Heart left ventricle (tissue), 16 donors: ENCODE data around the gene TJP1. TPM values are rescaled to one million over a fixed set of nuclear protein-coding genes. Genes with fewer than 3 reads are reported as not detected.

Source experiments
- ATAC-seq, 4 donors: fragments of 200-7000 bp; cut with Tn5 transposase; one replicate each; pipeline ENCODE4 v1.9.1; 2020 to 2022; ENCODE audit warnings: moderate library complexity in 4 of 4, mild to moderate bottlenecking in 3 of 4, moderate number of reproducible peaks in 1 of 4
- DNase-seq, 5 donors: peaks; one replicate each; pipeline ENCODE4 v3.0.0-alpha.2; 2020
- H3K27ac ChIP-seq, 12 donors: fragments of 200-600 bp; sonication (generic) in 4 of 12; one replicate each; pipeline versions ENCODE4 v1.5.0 to v1.8.0; 2016 to 2022; ENCODE audit warnings: mild to moderate bottlenecking in 2 of 12
- H3K27me3 ChIP-seq, 9 donors: fragments of 200-600 bp; sonication (generic) in 2 of 9; one replicate each; pipeline versions ENCODE4 v1.5.1 to v1.8.0; 2016 to 2022; ENCODE audit warnings: mild to moderate bottlenecking in 3 of 9
- H3K36me3 ChIP-seq, 9 donors: fragments of 200-600 bp; sonication (generic) in 2 of 9; one replicate each; pipeline versions ENCODE4 v1.5.0 to v1.8.0; 2018 to 2022; ENCODE audit warnings: mild to moderate bottlenecking in 2 of 9
- H3K4me1 ChIP-seq, 12 donors: fragments of 200-600 bp; sonication (generic) in 4 of 12; one replicate each; pipeline versions ENCODE4 v1.5.0 to v1.8.0; 2016 to 2022; ENCODE audit warnings: mild to moderate bottlenecking in 3 of 12
- H3K4me3 ChIP-seq, 12 donors: fragments of 200-600 bp; sonication (generic) in 4 of 12; one replicate each; pipeline versions ENCODE4 v1.5.0 to v1.8.0; 2017 to 2022; ENCODE audit warnings: mild to moderate bottlenecking in 9 of 12, moderate library complexity in 4 of 12
- H3K9me3 ChIP-seq, 12 donors: fragments of 200-600 bp; sonication (generic) in 4 of 12; one replicate each; pipeline versions ENCODE4 v1.5.0 to v1.8.0; 2016 to 2022; ENCODE audit warnings: mild to moderate bottlenecking in 1 of 12
- POLR2A ChIP-seq, 2 donors: fragments of 450-650 bp; IDR thresholded peaks; one replicate each; pipeline ENCODE4 v1.6.1; 2017; ENCODE audit warnings: antibody characterized with exemption in 2 of 2, mild to moderate bottlenecking in 2 of 2, moderate library complexity in 2 of 2
- WGBS, 4 donors: extraction: QIAGEN DNeasy Blood & Tissue Kit in 2 of 4; methylation state at CpG; one replicate each; pipeline versions ENCODE4 v1.1.5 to v1.1.7; 2013 to 2018; 5-methylcytosine and 5-hydroxymethylcytosine counted together
- intact Hi-C, 10 donors: fragments of 100-400 bp; cut with DNase I; formaldehyde crosslinking; loops; one replicate each; pipeline versions ENCODE4 v1.11.1 to v1.14.2; 2022
- polyA plus RNA-seq, 2 donors: library from polyadenylated mRNA; stranded (reverse); fragments of 200-250 nt; gene quantifications; one replicate each; pipeline ENCODE4 v1.2.3, GENCODE V29; 2013
- total RNA-seq, 9 donors: library from RNA; depleted of rRNA in 2 of 9; stranded (reverse); fragments of >200 nt in 2 of 9; fragmentation: NEBNext Ultra II Directional in 3 of 9; extraction: Animal tissue kit (Norgen Biotek cat#: 25700) in 3 of 9; gene quantifications; one replicate each; pipeline versions ENCODE4 v1.1.0 to v1.2.4, GENCODE V29; 2016 to 2023
- TF ChIP-seq, protein P1 (sequence below), 12 donors: fragments of 200-600 bp; sonication (generic) in 4 of 12; IDR thresholded peaks; one replicate each; pipeline versions ENCODE4 v1.5.0 to v1.8.0; 2018 to 2022; ENCODE audit warnings: antibody characterized with exemption in 12 of 12, mild to moderate bottlenecking in 5 of 12
- donor health status: ischemic (EF 13 %, LVEDD 7.1; RV severe dilation, severe dysfunction).
- donor health status: healthy with polysubstance abuse.
- donor health status: DM: no; HTN: yes; CAD: no.
- donor health status: DM: no; HTN: no; CAD: no.
- donor health status: ischemic (EF 25% LVEDD 6.9; RV normal size, moderate dysfunction).
- donor health status: ischemic (EF 25% LVEDD 5.7; RV mildly dilated, moderate dysfunction).
- donor health status: healthy.
- donor health status: DM: yes; HTN: yes; CAD: no.
- donor health status: ischemic (EF 35%, LVEDD 5.7; RV mildly dilated, moderate dysfunction).
- donor health status: nonischemic (EF 11% LVEDD 7.7; RV severe dilation, severe dysfunction).
- donor health status: DM: yes; HTN: yes; CAD: no.
- donor health status: PGD.
- donor health status: ischemic (EF 29% LVEDD 5.4; RV normal size, mild dysfunction).
- donor health status: nonischemic (EF 23%, LVEDD 6.1; RV moderate dilation, normal function).

The TJP1 gene
- total and polyA plus RNA-seq, 11 donors: 26.8 to 159 (median 105) TPM

DNA sequence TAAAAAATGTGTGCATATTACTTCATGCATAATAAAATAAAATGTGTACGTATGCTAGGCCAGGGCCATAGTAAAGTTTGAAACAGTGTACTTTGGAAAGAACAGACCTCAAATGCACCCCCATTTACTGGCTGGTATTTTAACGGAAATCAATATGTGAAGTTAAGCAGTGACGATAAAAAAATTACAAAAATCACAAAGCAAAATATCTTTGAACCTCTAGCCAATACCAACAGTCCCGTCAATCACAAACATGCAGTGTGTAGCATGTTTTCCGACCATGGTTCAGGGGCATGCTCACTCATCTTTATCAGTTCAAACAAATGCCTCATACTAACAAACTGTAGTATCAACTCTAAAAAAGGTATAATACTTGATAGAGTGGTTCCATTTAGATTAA, 121.1 kb downstream of the TJP1 start:
- H3K4me1 ChIP-seq: peaks cover 0 to under 1% (median 0%) of the 10 kb centered on the region in 12 donors
- TF ChIP-seq, protein P1, sequence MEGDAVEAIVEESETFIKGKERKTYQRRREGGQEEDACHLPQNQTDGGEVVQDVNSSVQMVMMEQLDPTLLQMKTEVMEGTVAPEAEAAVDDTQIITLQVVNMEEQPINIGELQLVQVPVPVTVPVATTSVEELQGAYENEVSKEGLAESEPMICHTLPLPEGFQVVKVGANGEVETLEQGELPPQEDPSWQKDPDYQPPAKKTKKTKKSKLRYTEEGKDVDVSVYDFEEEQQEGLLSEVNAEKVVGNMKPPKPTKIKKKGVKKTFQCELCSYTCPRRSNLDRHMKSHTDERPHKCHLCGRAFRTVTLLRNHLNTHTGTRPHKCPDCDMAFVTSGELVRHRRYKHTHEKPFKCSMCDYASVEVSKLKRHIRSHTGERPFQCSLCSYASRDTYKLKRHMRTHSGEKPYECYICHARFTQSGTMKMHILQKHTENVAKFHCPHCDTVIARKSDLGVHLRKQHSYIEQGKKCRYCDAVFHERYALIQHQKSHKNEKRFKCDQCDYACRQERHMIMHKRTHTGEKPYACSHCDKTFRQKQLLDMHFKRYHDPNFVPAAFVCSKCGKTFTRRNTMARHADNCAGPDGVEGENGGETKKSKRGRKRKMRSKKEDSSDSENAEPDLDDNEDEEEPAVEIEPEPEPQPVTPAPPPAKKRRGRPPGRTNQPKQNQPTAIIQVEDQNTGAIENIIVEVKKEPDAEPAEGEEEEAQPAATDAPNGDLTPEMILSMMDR (IDR thresholded peaks at IDR 0.05): no peak
- no peak for TF ChIP-seq POLR2A (IDR thresholded peaks at IDR 0.05)
- H3K27me3 ChIP-seq: no peaks in the 10 kb centered on the region
- peaks cover 0 to 92% (median 71%) of the 10 kb centered on the region in 9 donors for H3K36me3 ChIP-seq
- 88 to 93% (median 90%) methylated on average over 5 of the region's 5 CpGs for WGBS, 4 donors
- H3K9me3 ChIP-seq: no peaks in the 10 kb centered on the region
- H3K4me3 ChIP-seq: no peak overlapping the region
- intact Hi-C loops: no loop called here
- ATAC-seq: no peak
- H3K27ac ChIP-seq: no peak overlapping the region
- DNase-seq: no peak

DNA sequence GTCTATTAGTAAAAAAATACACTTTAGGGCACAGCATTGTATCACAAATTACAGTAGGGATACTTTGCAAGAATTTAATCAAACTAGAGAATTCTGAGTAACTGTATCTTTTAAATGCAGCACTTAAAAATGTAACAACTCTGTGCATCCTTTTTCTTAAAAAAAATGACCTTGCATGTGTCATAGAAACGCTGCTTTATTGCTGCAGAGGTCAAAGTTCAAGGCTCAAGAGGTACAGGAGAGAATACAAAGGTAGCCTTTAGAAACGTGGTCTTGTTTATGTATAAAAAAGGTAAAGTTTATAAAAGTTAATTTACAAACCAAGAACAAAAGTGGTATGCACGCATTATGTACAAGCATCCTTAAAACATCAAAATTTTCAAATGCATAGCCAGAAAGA, 122.0 kb downstream of the TJP1 start:
- H3K27me3 ChIP-seq: no peaks in the 10 kb centered on the region
- H3K27ac ChIP-seq: no peak overlapping the region
- H3K4me3 ChIP-seq: no peak overlapping the region
- TF ChIP-seq, protein P1 (IDR thresholded peaks at IDR 0.05): no peak
- no peak for TF ChIP-seq POLR2A (IDR thresholded peaks at IDR 0.05)
- ATAC-seq: no peak
- no peaks in the 10 kb centered on the region for H3K9me3 ChIP-seq
- intact Hi-C loops: no loop called here
- no peaks in the 10 kb centered on the region for H3K4me1 ChIP-seq
- 71 to 82% (median 74%) methylated on average over 3 of the region's 3 CpGs for WGBS, 4 donors
- peaks cover 0 to 84% (median 62%) of the 10 kb centered on the region in 9 donors for H3K36me3 ChIP-seq
- DNase-seq: no peak

DNA sequence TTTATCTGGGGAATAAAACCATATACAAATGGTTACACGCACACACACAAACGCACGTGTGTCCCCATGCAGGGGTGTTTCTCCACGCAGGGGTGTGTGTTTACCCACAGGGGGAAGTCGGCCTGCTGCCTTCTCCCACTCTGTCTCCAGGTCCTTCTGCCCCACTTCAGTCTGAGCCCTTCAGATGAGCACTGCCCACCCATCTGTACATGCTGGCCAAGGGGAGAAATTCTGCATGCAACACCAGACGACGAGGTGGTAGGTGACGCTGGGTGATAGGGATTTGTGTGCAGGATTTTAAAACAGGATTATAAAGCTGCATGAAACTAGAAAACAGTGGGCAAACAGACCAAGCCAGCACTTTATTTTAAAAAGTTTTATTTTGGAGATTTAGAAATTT, 122.5 kb downstream of the TJP1 start:
- 82 to 88% (median 85%) methylated on average over 8 of the region's 8 CpGs for WGBS, 4 donors
- H3K4me3 ChIP-seq: no peak overlapping the region
- peaks cover 0 to 79% (median 57%) of the 10 kb centered on the region in 9 donors for H3K36me3 ChIP-seq
- DNase-seq (no peak), ATAC-seq (no peak)
- intact Hi-C loops: loop anchor here in 1 of 10 donors (10.0 kb wide), 1 partner anchor 55 kb away; no protein-coding TSS in a partner anchor
- TF ChIP-seq, protein P1 (IDR thresholded peaks at IDR 0.05): no peak
- no peak for TF ChIP-seq POLR2A (IDR thresholded peaks at IDR 0.05)
- no peaks in the 10 kb centered on the region for H3K4me1 ChIP-seq
- H3K27ac ChIP-seq: no peak overlapping the region
- H3K27me3 ChIP-seq: no peaks in the 10 kb centered on the region
- H3K9me3 ChIP-seq: peaks cover 0 to 3% (median 0%) of the 10 kb centered on the region in 12 donors

DNA sequence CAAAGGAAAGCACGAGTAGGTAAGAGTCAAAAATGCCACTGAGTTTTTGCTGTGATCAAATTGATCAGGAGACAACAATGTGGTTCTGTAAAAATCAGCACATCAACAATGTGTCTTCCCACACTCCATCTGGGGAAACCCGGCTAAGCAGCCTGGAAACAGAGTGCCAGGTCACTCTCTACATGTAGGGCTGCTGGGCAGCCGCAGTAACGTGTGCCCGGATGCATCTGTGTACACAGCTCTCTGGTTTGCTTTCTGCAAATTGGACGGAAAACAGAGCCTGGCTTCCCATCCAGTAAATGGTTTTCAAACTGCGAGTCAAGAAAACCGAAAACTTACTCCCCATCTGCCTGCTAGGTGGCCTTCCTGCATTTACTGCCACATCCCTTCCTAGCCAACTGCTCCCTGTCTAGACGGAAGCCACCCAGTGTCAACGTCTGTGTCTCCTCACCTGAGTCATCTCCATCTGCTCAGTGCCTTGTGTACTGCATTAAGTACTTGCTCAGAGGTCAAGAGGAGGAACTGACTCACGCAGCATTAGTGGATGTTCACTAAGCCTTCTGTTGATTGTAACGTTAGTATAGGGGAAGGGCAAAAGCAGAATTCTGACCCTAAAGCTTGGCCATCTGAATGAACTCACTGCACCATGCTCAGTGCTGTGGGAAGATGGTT, 124.1 kb downstream of the TJP1 start:
- Histone ChIP-seq H3K27me3 (no peaks in the 10 kb centered on the region), H3K4me1 (no peaks in the 10 kb centered on the region), H3K36me3 (peaks cover 0 to 62% (median 41%) of the 10 kb centered on the region in 9 donors), H3K9me3 (peaks cover 0 to 16% (median 0%) of the 10 kb centered on the region in 12 donors), H3K27ac (no peak overlapping the region), H3K4me3 (no peak overlapping the region)
- 83 to 87% (median 86%) methylated on average over 12 of the region's 12 CpGs for WGBS, 4 donors
- TF ChIP-seq POLR2A (IDR thresholded peaks at IDR 0.05): no peak
- TF ChIP-seq, protein P1 (IDR thresholded peaks at IDR 0.05): no peak
- DNase-seq (no peak), ATAC-seq (peak in 1 of 4 donors; percentile 13)
- intact Hi-C loops: loop anchor here in 1 of 10 donors (10.0 kb wide), 1 partner anchor 57 kb away; no protein-coding TSS in a partner anchor
